Activated CD4-positive, alpha-beta T cell treated with anti-CD3 and anti-CD28 coated beads, Interleukin-2, amount 50 U/mL, for 48 hours (primary cell): ENCODE data around the gene CFAP43.
A peak's percentile ranks its signal among the peaks of the same experiment; 100 is the strongest.

Source experiments
- DNase-seq, 2 experiments: peaks; one replicate each; pipeline ENCODE4 v3.0.0-alpha.2; 2020

CFAP43 gene, protein sequence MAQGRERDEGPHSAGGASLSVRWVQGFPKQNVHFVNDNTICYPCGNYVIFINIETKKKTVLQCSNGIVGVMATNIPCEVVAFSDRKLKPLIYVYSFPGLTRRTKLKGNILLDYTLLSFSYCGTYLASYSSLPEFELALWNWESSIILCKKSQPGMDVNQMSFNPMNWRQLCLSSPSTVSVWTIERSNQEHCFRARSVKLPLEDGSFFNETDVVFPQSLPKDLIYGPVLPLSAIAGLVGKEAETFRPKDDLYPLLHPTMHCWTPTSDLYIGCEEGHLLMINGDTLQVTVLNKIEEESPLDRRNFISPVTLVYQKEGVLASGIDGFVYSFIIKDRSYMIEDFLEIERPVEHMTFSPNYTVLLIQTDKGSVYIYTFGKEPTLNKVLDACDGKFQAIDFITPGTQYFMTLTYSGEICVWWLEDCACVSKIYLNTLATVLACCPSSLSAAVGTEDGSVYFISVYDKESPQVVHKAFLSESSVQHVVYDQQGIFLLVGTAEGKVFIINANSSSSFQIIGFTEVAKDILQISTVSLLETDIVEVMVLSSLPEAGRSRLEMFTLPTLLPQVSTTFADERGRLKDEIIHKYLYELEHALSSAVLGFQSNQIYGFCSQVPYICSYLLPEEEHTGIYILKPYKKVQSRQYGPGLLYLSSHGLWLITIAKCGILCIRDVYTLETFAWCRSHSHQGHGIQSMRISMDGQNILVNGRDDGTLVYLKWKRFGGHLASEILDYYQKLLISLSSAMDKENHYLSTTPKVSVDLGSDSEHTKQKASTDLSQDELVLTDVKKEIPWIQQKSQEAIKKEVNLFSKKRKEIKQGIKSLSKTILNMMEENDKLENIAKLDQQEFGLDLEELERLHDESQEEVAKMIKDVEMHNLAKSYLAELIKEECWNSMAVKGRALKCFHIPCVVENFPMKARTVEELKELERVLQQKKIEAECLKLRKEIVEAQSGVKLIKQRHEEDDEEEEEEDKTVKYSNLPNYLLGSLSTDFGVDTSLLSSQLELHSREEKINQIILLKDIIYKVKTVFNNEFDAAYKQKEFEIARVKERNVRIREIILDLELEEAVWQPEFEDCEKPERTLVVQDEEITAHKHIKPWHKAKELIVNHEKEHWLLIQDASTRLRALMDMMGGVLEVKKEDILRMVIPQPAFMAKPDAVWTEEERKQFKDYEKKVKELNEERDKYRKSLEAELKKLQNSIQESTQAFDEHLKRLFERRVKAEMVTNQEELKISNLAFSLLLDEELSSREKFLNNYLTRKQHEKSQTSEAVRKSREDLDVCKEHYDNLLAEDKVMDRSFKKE (N-terminal part only)

DNA sequence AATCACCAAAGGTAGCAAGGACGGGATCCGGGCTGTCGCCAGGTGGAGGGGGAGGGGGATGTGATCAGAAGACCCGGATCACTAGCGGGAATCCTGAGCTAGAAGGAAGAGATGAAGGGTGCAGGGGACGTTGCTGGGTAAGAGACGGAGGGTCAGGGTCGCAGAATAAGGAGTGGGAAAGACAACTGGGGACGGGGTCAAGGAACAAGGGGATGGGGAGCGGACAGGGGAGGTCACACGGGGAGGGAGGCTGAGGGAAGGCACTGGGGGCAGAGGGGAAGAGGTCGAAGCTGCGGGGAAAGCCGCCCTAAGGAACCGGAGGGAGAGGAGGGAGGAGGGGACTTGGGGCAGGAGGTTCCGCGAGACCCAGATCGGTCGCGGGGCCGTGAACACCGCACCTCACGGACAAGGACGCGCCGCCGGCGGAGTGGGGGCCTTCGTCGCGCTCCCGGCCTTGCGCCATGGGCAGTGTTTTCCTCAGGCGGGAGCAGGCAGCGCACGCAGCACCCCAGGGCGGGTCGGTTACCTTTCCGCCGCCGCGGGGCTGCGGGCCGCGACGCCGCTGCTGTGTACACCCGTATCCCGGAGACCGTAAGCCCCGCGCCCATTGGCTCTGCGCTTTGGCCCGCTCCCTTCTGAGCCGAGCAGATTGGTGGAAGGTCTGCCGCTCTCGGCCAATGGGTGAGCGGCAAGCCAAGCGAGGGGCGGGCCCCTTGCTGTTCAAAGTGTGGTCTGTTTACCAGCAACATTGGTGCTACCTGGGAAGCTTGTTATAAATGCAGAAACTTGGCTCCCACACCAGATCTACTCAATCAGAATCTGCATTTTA is at the start of gene CFAP43:
CFAP43 (minus strand) TSS at position 581 of the 829 bp plus-strand sequence; CDS start at position 463, 118 bp downstream.
- peak; percentile 99 for DNase-seq

DNA sequence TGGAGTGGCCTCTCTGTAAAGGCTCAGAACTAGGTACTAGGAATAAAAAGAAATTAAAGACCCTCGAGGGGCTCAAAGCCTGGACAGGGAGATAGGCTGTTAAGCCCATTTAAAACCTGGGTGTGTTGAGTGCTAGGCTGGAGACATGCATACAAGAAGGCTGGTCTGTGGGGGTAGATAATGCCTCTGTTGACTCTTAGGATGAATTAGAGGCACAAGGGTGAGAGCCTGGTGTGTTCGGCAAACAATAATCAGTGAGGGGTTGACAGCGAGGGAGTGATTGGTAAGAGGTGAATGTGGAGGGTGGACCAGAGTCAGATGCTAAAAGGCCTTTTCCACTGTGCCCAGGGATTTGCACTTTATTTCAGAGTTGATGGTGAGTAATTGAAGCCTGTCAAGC is 49.5 kb upstream of the CFAP43 start:
- no peak for DNase-seq

DNA sequence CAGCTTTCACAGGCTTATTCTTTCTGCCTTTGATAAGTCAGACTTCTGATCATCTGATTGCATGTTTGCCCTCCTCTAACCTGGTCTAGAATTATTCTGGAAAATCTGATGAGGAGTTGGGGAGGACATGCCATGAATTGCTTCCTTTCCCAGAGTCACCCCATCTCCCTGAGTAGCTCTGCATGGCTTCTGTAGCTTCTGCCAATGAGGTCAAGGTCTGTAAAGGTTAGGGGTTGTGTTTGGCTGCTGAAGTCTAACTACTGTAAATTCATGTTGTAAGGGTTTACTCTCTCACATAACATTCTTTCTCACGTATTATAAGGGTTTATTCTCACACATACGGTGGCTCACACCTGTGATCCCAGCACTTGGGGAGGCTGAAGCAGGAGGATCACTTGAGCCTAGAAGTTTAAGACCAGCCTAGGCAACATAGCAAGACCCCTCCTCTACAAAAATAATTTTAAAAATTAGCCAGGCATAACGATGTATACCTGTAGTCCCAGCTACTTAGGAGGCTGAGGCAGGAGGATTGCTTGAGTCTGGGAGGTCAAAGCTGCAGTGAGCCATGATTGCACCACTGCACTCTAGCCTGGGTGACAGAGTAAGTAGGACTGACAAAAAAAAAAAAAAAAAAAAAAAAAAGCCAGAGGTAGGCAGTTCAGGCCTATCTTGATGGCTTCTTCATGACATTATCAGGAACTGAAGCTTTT is 47.5 kb upstream of the CFAP43 start:
- no peak for DNase-seq

DNA sequence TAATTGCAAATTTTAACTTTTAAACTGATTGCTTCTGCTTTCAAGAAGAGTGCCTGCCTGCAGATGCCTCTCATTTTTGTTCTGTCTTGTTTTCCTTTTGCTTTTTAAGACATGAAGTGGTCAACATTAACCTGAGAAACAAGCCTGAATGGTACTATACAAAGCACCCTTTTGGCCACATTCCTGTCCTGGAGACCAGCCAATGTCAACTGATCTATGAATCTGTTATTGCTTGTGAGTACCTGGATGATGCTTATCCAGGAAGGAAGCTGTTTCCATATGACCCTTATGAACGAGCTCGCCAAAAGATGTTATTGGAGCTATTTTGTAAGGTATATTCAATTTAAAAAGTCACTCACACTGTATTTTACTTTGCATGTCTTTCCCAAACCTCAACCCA is 45.6 kb upstream of the CFAP43 start:
- DNase-seq: no peak

DNA sequence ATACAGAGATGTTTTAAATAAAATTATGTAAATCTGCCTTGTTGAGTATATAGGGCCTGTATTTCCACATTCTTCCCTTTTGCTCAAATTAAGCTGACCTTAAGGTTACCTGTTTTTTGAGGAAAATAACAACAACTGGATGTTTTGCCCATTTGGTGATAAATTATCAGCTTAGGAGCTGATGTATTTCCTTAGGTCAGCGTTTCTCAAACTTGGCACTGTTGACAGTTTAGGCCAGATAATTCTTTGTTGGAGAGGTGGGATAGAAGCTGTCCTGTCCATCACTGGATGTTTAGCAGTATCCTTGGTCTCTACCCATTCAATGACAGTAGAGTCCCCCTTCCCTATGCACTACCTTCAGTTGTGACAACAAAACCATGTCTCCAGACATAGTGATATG is 44.0 kb upstream of the CFAP43 start:
- DNase-seq: no peak

DNA sequence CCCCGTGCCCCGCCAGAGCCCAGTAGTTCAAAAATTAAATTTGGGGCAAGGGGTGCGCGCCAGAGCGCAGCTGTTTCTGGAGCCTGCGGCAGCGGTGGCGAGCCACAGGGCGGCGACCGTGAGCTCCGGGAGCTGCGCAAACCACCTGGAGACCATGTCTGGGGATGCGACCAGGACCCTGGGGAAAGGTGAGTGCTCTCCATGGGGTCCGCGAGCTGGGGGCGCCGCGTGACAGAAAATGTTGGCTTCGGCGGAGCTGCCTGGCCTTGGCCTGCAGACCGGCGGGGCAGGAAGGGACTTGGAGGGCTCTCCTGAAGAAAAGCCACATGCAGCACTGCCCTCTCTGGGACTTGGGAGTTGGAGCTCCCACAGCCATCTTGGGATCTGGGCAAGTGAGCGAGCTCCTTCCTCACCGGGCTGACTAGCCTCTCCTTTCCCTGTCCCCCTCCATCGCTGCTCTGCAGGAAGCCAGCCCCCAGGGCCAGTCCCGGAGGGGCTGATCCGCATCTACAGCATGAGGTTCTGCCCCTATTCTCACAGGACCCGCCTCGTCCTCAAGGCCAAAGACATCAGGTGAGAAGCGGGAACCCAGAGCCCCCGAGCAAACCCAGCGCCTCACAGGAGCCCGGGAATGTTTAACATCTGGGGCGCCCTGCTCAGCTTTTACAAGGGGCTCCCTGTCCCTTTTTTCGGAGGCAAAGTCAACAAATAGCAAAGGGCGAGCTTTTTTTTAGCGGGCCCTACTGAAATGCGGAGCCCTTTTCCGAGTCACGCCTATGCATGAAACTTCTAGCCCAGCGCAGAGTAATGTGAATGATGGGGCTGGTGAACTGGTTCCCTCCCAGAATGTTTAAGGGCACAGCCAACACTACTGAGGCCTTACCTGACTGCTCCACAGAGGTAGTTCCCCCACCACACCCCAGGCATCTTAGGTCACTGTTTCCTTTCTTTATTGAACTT is 42.9 kb upstream of the CFAP43 start:
- peak; percentile 59 to 65 for DNase-seq

DNA sequence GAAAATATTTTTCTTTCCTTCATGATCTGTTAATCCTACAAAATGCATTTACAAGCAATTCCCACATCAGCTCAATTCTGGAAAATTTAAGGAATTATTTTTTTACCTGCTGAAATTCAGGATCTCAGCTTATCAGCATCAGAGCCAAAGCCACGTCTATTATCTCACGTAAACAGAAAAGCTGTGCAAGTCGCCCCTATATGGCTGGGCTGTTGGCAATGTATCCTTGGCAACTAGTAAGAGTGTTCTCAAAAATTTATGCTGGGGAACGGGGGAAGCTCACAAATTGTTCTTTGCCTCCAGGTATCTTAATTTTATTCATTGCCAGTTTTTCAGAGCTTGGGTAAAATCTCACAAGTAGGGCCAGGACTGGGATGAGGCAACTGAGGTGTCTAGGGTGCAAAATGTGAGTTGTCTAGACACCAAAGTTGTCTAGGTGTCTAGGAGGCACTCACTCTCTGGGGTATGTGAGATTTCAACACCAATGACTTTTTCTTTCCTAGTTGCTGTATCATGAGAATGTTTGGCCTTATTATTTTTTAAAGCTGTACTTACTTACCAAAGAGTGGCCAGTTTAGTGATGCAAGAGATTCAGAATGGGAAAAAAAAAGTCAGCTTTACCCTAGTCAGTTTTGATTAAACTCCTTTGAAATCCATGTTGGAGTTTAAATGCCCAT is 41.9 kb upstream of the CFAP43 start:
- no peak for DNase-seq

DNA sequence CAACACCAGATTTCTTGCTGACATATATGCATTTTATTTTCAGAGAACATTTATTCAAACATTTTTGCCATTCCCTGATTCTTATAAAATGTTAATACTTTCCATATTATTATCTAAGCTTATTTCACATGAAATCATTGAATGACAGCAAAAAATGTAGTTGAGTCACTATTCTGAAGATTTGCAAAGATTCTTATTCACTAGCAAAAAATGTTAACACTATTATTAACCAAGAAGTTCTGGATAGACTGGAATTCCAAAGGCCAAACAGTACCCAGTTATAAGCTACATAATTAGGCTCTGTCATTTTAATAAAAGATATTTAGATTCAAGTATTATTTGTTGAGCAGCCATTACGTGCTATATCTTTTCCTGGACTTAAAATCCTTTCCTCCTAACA is 41.1 kb upstream of the CFAP43 start:
- no peak for DNase-seq

DNA sequence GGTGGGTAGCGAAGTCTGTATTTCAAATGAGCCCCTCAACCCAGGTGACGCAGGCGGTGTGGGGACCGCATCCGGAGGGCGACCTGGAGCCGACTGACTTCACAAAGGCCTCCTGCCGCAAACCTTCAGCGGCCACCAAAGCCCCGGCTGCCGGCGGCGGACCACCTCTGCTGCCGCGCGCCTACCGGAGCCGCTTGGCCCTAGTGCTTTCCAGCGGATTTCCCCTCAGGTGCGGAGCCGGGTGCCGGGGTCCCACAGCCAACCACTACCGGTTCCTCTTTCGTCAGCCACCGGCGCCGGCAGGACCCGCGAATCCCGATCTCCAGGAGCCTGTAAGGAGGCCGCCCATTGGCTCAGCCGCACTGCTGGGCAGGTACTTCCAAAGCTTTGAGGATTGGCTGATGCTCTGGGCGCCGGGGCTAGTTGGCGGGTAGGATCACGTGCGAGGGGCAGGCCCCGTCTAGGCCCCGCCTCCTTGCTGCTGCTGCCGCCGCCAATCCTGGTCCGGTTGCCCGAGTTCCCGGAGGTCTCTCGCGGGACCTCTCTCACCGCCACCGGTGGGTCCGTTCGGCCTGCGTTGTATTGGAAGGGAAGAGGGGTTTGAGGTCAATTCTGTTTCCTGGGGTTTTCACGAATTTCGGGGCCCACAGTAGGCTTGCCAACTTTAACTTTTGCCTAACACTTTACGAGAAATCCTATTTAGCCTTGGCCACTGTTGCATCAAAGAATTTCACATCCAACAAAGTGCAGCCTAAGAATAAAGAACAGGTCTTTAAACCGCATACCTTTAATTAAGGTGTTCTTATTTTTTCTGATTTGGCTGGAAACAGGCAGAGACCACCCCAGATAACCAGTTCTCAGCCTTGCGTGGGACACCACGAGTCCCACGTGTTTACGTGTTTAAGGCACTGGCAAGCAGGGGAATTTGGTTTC is 36.8 kb upstream of the CFAP43 start, which contains the start of gene GSTO2:
GSTO2 (plus strand) TSS at position 472 of the 933 bp plus-strand sequence. CDS start 5,732 bp downstream, outside the sequence.
- peak; percentile 96 to 98 for DNase-seq

DNA sequence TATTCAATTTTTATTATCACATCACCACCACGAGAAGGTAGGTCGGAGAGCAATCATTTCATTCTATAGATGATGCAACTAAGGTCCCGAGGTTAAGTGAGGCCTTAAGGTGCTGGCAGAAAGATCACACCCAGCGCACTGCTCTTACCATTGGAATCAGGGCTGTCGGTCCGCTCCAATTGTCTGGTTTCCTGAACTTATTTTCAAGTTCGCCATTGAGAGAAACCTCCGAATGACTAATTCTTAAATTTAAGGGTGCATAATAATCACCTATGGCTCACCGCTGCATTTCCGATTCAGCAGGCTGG is 36.2 kb upstream of the CFAP43 start:
- DNase-seq: no peak

DNA sequence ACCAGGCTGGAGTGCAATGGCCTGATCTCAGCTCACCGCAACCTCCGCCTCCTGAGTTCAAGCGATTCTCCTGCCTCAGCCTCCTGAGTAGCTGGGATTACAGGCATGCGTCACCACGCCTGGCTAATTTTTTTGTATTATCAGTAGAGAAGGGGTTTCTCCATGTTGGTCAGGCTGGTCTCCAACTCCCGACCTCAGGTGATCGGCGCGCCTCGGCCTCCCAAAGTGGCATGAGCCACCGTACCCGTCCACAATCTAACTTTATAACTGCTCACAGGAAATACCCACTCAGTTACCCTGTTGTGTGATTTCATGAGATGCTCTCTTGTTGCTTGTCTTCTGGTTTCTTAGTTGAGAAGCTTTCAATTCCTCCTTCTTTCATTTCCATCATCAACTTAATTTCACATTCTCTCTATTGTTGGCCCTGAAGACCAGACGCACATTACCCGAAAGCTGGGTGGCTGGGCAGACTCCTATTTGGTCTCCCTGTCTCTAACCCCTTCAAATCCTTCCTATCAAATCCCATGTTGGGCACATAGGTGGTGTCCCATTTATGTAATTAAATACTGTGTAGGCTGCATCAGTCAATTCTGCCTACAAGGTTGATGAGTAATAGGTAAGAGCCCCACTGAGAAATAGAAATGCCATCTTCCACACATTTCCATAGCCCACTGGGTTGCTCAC is 35.7 kb upstream of the CFAP43 start:
- peak; percentile 58 to 70 for DNase-seq

DNA sequence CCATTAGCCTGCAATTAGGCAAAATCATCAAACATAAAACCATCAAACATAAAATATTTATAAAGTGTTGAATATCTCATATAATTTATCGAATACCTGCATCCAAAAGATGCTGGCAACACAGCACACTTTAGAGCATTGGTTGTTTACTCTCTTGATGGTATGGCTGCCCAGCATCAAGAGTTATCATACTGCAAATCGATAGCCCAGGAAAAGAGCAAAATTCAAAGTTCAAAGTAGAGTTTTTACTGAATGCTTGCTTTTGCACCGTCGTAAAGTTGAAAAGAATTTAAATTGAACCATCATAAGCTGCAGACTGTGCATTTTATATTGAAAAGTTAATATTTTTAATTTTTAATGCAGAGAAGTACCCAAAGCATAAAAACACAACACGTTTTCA is 32.6 kb upstream of the CFAP43 start:
- no peak for DNase-seq

DNA sequence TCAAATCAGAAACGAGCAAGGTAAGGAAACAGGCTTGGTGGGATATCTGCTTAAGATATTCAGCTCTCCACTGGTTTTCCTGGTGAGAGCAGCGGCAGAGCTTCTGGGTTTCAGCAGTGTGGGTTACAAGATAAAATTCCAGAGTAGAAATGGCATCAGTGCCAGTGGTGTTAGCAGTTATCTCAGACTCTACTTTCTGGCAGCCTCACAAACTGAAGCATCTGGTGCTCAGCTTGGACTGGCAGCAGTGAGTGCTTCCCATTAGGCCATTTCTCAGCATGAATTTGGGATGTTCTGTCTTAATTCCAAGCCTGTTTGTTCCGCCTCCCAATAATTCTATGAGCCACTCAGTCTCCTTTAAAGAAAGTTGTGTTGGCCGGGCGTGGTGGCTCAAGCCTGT is 29.9 kb upstream of the CFAP43 start:
- DNase-seq: no peak

DNA sequence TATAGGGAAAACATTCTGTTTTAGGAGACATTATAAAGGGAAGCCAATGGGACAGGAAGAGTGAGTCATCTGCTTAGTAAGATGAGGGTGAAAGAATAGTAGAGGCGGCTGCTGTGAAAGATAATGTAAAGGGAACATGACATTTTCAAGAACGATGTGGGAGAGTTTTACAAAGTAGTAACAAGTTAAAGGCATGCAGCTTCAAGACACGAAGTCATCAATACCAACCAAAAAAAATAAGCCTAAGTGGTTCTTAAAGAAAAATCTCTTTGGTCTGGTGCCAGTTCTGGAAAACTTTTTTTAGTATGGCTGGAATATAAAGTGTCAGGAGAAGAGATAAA is 28.6 kb upstream of the CFAP43 start:
- DNase-seq: no peak

DNA sequence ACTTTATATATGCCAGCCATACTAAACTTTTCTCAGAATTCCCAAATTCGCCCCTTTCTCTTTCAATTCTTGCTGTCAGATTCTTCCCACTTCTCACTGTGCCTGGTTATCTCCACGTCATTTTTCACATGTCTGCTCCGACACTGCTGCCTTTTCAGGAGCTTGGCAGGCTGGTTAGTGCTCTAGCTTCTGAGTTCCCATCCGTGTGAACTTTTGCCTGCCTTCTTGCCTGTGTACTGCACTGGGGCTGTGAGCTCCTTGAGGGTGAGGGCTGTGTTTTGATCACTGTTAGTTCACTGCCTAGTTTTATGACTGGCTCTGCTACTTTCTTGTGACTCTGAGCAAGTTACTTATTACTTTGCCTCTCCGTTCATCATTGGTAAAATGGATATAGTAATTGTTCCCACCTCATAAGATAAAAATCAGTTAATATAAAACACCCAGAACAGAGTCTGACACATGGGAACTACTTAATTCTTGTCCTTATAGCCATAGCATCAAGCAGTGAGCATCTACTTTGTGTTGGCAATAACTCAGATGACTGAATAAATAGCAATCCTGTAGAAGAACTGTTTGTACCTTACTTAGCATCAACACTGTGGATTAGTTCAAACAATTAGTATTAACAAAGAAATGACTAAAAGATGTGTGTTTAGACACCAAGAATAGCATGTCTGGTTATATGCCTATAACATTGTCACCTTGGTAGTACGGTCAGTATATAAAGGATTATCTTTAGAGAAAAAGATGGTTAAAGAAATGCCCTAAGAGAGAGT is 28.0 kb upstream of the CFAP43 start:
- no peak for DNase-seq

DNA sequence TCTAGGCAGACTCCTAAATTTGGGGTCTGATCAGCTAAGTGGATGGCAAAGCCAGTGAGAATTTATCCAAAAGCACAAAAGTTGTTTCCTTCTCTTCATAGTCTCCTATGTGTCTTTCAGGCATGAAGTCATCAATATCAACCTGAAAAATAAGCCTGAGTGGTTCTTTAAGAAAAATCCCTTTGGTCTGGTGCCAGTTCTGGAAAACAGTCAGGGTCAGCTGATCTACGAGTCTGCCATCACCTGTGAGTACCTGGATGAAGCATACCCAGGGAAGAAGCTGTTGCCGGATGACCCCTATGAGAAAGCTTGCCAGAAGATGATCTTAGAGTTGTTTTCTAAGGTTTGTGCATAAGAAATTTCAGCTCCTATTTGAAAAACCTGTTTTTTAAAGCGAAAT is 27.3 kb upstream of the CFAP43 start:
- DNase-seq: no peak

DNA sequence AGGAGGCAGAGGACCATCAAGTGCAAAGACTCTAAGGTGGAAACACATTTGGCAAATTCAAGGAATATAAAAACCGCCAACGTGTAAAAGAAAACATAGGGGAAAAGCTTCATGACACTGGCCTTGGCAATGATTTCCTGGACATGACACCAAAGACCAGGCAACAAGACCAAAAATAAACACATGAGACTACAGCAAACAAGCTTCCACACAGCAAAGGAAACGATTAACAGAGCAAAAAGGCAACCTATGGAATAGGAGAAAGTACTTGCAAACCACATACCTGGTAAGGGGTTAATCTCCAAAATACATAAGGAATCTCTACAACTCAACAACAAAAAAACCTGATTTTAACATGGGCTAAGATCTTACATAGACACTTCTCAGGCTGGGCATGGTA is 26.0 kb upstream of the CFAP43 start:
- DNase-seq: no peak
